GM15510 (cell line): ENCODE data around the gene CNTN2.

Source experiments
- POLR2A ChIP-seq: IDR thresholded peaks from 3 replicates; pipeline ENCODE4 v1.6.1; 2011; ENCODE audit warnings: borderline replicate concordance; ENCODE audit not compliant: insufficient read length; ENCODE audit errors: extremely low read depth

CNTN2 gene

GRCh38 chr1:205056956-205057568, 14.1 kb downstream of the CNTN2 start:
- TF ChIP-seq POLR2A, result no peak

GRCh38 chr1:205057808-205058575, 15.0 kb downstream of the CNTN2 start:
- TF ChIP-seq POLR2A, result no peak

GRCh38 chr1:205058853-205059252, 15.8 kb downstream of the CNTN2 start:
- TF ChIP-seq POLR2A, result no peak

- no peak for TF ChIP-seq POLR2A
Observed at GRCh38 chr1:205059660-205060059, 16.6 kb downstream of the CNTN2 start.

- no peak for TF ChIP-seq POLR2A
Observed at GRCh38 chr1:205060746-205061145, 17.7 kb downstream of the CNTN2 start.

GRCh38 chr1:205061227-205061626, 18.2 kb downstream of the CNTN2 start:
- TF ChIP-seq POLR2A, result no peak

GRCh38 chr1:205061665-205062069, 18.7 kb downstream of the CNTN2 start:
- TF ChIP-seq POLR2A, result no peak

GRCh38 chr1:205062319-205062718, 19.3 kb downstream of the CNTN2 start:
- TF ChIP-seq POLR2A, result no peak

GRCh38 chr1:205062895-205063294, 19.9 kb downstream of the CNTN2 start:
- TF ChIP-seq POLR2A, result no peak

- no peak for TF ChIP-seq POLR2A
Observed at GRCh38 chr1:205064301-205064700, 21.3 kb downstream of the CNTN2 start.

GRCh38 chr1:205064741-205065316, 21.8 kb downstream of the CNTN2 start:
- no peak for TF ChIP-seq POLR2A

- no peak for TF ChIP-seq POLR2A
Observed at GRCh38 chr1:205065666-205066065, 22.7 kb downstream of the CNTN2 start.

GRCh38 chr1:205066141-205066818, 23.3 kb downstream of the CNTN2 start:
- no peak for TF ChIP-seq POLR2A

- TF ChIP-seq POLR2A, result no peak
Observed at GRCh38 chr1:205067031-205067430, 24.0 kb downstream of the CNTN2 start.

GRCh38 chr1:205068001-205068400, 25.0 kb downstream of the CNTN2 start:
- TF ChIP-seq POLR2A, result no peak
